ENCODE measurements around the gene BAIAP2L1. TPM values are rescaled to one million over a fixed set of nuclear protein-coding genes. Genes with fewer than 3 reads are reported as not detected.

Gene BAIAP2L1
- total RNA-seq, 1 donor from 2014 or later = 21.6 TPM

- H3K9me3 Mint-ChIP-seq (ENCODE audit: unreplicated experiment) = peaks cover 4% of the 10 kb centered on the region
- H3K27ac Mint-ChIP-seq (ENCODE audit: unreplicated experiment) = no peak overlapping the region
- peaks cover 16% of the 10 kb centered on the region for H3K36me3 Mint-ChIP-seq (ENCODE audit: low read depth, unreplicated experiment)
- Histone ChIP-seq H3K27ac (ENCODE audit: low read depth, low read length) (no peak overlapping the region), H3K36me3 (ENCODE audit: insufficient read depth, low read length) (no peaks in the 10 kb centered on the region), H3K4me2 (ENCODE audit: low read length) (no peak overlapping the region), H2AFZ (ENCODE audit: low read depth, low read length) (no peak overlapping the region), H3K4me1 (ENCODE audit: insufficient read depth, low read length) (no peaks in the 10 kb centered on the region), H3K9me3 (ENCODE audit: insufficient read depth, low read depth, low read length) (no peaks in the 10 kb centered on the region), H4K20me1 (ENCODE audit: insufficient read depth, low read length) (no peaks in the 10 kb centered on the region), H3K4me3 (ENCODE audit: insufficient read depth, low read depth, low read length) (no peak overlapping the region), H3K27me3 (ENCODE audit: insufficient read depth, low read length) (no peaks in the 10 kb centered on the region), H3K79me2 (ENCODE audit: insufficient read depth, low read length) (no peaks in the 10 kb centered on the region), H3K9ac (ENCODE audit: low read length) (no peak overlapping the region)
- no peak for FAIRE-seq
- no peak for DNase-seq (ENCODE audit: low read depth)
- TF ChIP-seq CTCF (IDR thresholded peaks at IDR 0.05; ENCODE audit: insufficient read depth, low read depth, low read length) (no peak), EZH2 (IDR thresholded peaks at IDR 0.05; ENCODE audit: insufficient read depth, low read length) (no peak)
- no peaks in the 10 kb centered on the region for H3K27me3 Mint-ChIP-seq (ENCODE audit: low read depth, unreplicated experiment)
- H3K4me1 Mint-ChIP-seq (ENCODE audit: low read depth, unreplicated experiment) = peaks cover 22% of the 10 kb centered on the region
- no peak overlapping the region for H3K4me3 Mint-ChIP-seq (ENCODE audit: unreplicated experiment)
Measured at GRCh38 chr7:98315318-98315993, 85.4 kb downstream of the BAIAP2L1 start.

DNA sequence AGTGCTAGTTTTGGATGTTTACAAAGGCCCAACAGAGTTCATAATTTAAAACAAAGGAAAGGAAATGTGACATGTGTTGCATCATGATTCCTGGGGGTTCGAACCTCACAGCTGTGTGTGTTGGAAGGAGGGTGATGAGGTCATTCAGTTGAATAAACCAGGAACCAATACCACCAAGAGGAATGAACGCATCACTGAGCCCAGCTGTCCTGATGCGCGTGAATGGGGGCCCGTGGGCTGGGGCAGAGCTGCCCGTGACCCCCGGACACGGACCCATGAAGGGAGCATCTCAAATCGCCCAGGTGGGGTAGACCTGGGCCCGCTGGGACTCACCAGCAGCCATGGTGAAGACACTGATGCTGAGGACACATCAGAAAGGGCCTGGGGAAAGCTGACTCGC is 86.4 kb downstream of the BAIAP2L1 start:
- FAIRE-seq = no peak
- Mint-ChIP-seq H3K36me3 (ENCODE audit: low read depth, unreplicated experiment) (peaks cover 16% of the 10 kb centered on the region), H3K27ac (ENCODE audit: unreplicated experiment) (peak overlapping the region; percentile 81), H3K27me3 (ENCODE audit: low read depth, unreplicated experiment) (no peaks in the 10 kb centered on the region), H3K4me3 (ENCODE audit: unreplicated experiment) (peak overlapping the region; percentile 40), H3K4me1 (ENCODE audit: low read depth, unreplicated experiment) (peaks cover 16% of the 10 kb centered on the region), H3K9me3 (ENCODE audit: unreplicated experiment) (peaks cover 4% of the 10 kb centered on the region)
- TF ChIP-seq CTCF (IDR thresholded peaks at IDR 0.05; ENCODE audit: insufficient read depth, low read depth, low read length) = no peak
- no peak for TF ChIP-seq EZH2 (IDR thresholded peaks at IDR 0.05; ENCODE audit: insufficient read depth, low read length)
- Histone ChIP-seq H3K27me3 (ENCODE audit: insufficient read depth, low read length) (no peaks in the 10 kb centered on the region), H3K9me3 (ENCODE audit: insufficient read depth, low read depth, low read length) (no peaks in the 10 kb centered on the region), H3K4me1 (ENCODE audit: insufficient read depth, low read length) (no peaks in the 10 kb centered on the region), H3K27ac (ENCODE audit: low read depth, low read length) (no peak overlapping the region), H3K36me3 (ENCODE audit: insufficient read depth, low read length) (no peaks in the 10 kb centered on the region), H2AFZ (ENCODE audit: low read depth, low read length) (no peak overlapping the region), H3K9ac (ENCODE audit: low read length) (no peak overlapping the region), H3K4me3 (ENCODE audit: insufficient read depth, low read depth, low read length) (no peak overlapping the region), H3K79me2 (ENCODE audit: insufficient read depth, low read length) (no peaks in the 10 kb centered on the region), H3K4me2 (ENCODE audit: low read length) (no peak overlapping the region), H4K20me1 (ENCODE audit: insufficient read depth, low read length) (no peaks in the 10 kb centered on the region)
- no peak for DNase-seq (ENCODE audit: low read depth)

- Histone ChIP-seq H3K9ac (ENCODE audit: low read length) (no peak overlapping the region), H3K36me3 (ENCODE audit: insufficient read depth, low read length) (no peaks in the 10 kb centered on the region), H3K79me2 (ENCODE audit: insufficient read depth, low read length) (no peaks in the 10 kb centered on the region), H3K27me3 (ENCODE audit: insufficient read depth, low read length) (no peaks in the 10 kb centered on the region), H4K20me1 (ENCODE audit: insufficient read depth, low read length) (no peaks in the 10 kb centered on the region), H3K27ac (ENCODE audit: low read depth, low read length) (no peak overlapping the region), H2AFZ (ENCODE audit: low read depth, low read length) (no peak overlapping the region), H3K4me1 (ENCODE audit: insufficient read depth, low read length) (no peaks in the 10 kb centered on the region), H3K9me3 (ENCODE audit: insufficient read depth, low read depth, low read length) (no peaks in the 10 kb centered on the region), H3K4me2 (ENCODE audit: low read length) (no peak overlapping the region), H3K4me3 (ENCODE audit: insufficient read depth, low read depth, low read length) (no peak overlapping the region)
- no peak for FAIRE-seq
- Mint-ChIP-seq H3K9me3 (ENCODE audit: unreplicated experiment) (peaks cover 4% of the 10 kb centered on the region), H3K27me3 (ENCODE audit: low read depth, unreplicated experiment) (no peaks in the 10 kb centered on the region), H3K36me3 (ENCODE audit: low read depth, unreplicated experiment) (peaks cover 18% of the 10 kb centered on the region), H3K27ac (ENCODE audit: unreplicated experiment) (peak overlapping the region; percentile 62), H3K4me3 (ENCODE audit: unreplicated experiment) (no peak overlapping the region), H3K4me1 (ENCODE audit: low read depth, unreplicated experiment) (peaks cover 16% of the 10 kb centered on the region)
- TF ChIP-seq EZH2 (IDR thresholded peaks at IDR 0.05; ENCODE audit: insufficient read depth, low read length) (no peak), CTCF (IDR thresholded peaks at IDR 0.05; ENCODE audit: insufficient read depth, low read depth, low read length) (no peak)
- DNase-seq (ENCODE audit: low read depth) = no peak
Measured at GRCh38 chr7:98312201-98312600, 88.7 kb downstream of the BAIAP2L1 start.
